SK-N-SH treated with all-trans-retinoic acid at 6 μM for 48 hours (cell line): Measurements from ENCODE around the gene ARRDC2.

ENCODE experiments used
- CREB5 ChIP-seq: fragments of 250-450 bp; sonication (Bioruptor Pico); IDR thresholded peaks from 2 replicates; pipeline ENCODE4 v1.5.1; 2020; ENCODE audit warnings: low read depth, mild to moderate bottlenecking, moderate library complexity
- CSRNP3 ChIP-seq: fragments of 250-450 bp; sonication (Bioruptor Pico); IDR thresholded peaks from 2 replicates; pipeline ENCODE4 v1.5.1; 2021; ENCODE audit warnings: mild to moderate bottlenecking, moderate library complexity
- OSR1 ChIP-seq: fragments of 250-450 bp; sonication (Bioruptor Pico); IDR thresholded peaks from 2 replicates; pipeline ENCODE4 v1.8.0; 2022; ENCODE audit warnings: moderate library complexity, mild to moderate bottlenecking, inconsistent platforms
- PATZ1 ChIP-seq: fragments of 250-450 bp; sonication (Bioruptor Pico); IDR thresholded peaks from 2 replicates; pipeline ENCODE4 v1.8.0; 2020; ENCODE audit warnings: mild to moderate bottlenecking, moderate library complexity, borderline replicate concordance
- RARB ChIP-seq: fragments of 250-450 bp; sonication (Bioruptor Pico); IDR thresholded peaks from 2 replicates; pipeline ENCODE4 v1.8.0; 2021; ENCODE audit warnings: mild to moderate bottlenecking, moderate library complexity
- TCF4 ChIP-seq: fragments of 250-450 bp; sonication (Bioruptor Pico); IDR thresholded peaks from 2 replicates; pipeline ENCODE4 v1.8.0; 2021; ENCODE audit warnings: mild to moderate bottlenecking, moderate library complexity, borderline replicate concordance
- TOX ChIP-seq: fragments of 250-450 bp; sonication (Bioruptor Pico); IDR thresholded peaks from 2 replicates; pipeline ENCODE4 v1.8.0; 2021; ENCODE audit warnings: mild to moderate bottlenecking, moderate library complexity, borderline replicate concordance
- TSHZ2 ChIP-seq: fragments of 250-450 bp; sonication (Bioruptor Pico); IDR thresholded peaks from 2 replicates; pipeline ENCODE4 v1.5.0; 2020; ENCODE audit warnings: mild to moderate bottlenecking, moderate library complexity
- ZC3H10 ChIP-seq: fragments of 250-450 bp; sonication (Bioruptor Pico); IDR thresholded peaks from 2 replicates; pipeline ENCODE4 v1.5.1; 2021; ENCODE audit warnings: mild to moderate bottlenecking, moderate library complexity
- ZFP30 ChIP-seq: fragments of 450-650 bp; formaldehyde crosslinking; IDR thresholded peaks from 2 replicates; pipeline ENCODE4 v1.5.0; 2022; ENCODE audit warnings: mild to moderate bottlenecking, moderate library complexity

- TF ChIP-seq ZFP30 (CRISPR knock-in tag) (no peak), PATZ1 (CRISPR knock-in tag) (no peak), OSR1 (no peak), TOX (CRISPR knock-in tag) (no peak), CREB5 (CRISPR knock-in tag) (no peak), TSHZ2 (no peak), TCF4 (CRISPR knock-in tag) (no peak), RARB (CRISPR knock-in tag) (no peak), CSRNP3 (CRISPR knock-in tag) (no peak), ZC3H10 (CRISPR knock-in tag) (no peak)
Measured at GRCh38 chr19:17965370-17966128, 42.4 kb upstream of the ARRDC2 start.
